Tibial artery (tissue), 4 donors: ENCODE results near the gene PRSS36.

Experiments used
- DNase-seq, 2 donors: peaks; one replicate each; pipeline ENCODE4 v3.0.0-alpha.2; 2019
- H3K27ac ChIP-seq, 2 donors: fragments of 200-600 bp; sonication (generic) in 1 of 2; 1 replicate in 1 of 2; 2 replicates in 1 of 2; pipeline ENCODE4 v1.5.1; 2018 to 2019; ENCODE audit warnings: mild to moderate bottlenecking in 1 of 2
- H3K27me3 ChIP-seq, 2 donors: fragments of 200-600 bp; sonication (generic) in 1 of 2; one replicate each; pipeline versions ENCODE4 v1.5.1 to v1.6.0; 2016 to 2019
- H3K36me3 ChIP-seq, 3 donors: fragments of 200-600 bp; sonication (generic) in 2 of 3; one replicate each; pipeline ENCODE4 v1.5.1; 2016 to 2019; ENCODE audit warnings: mild to moderate bottlenecking in 2 of 3
- H3K4me1 ChIP-seq, 4 donors: fragments of 200-600 bp; sonication (generic) in 2 of 4; 1 replicate in 3 of 4; 2 replicates in 1 of 4; pipeline ENCODE4 v1.5.1; 2016 to 2019
- H3K4me3 ChIP-seq, 2 donors: fragments of 200-600 bp; sonication (generic) in 1 of 2; 1 replicate in 1 of 2; 2 replicates in 1 of 2; pipeline ENCODE4 v1.5.1; 2018 to 2019; ENCODE audit warnings: mild to moderate bottlenecking in 2 of 2
- H3K9me3 ChIP-seq, 3 donors: fragments of 200-600 bp; sonication (generic) in 1 of 3; one replicate each; pipeline ENCODE4 v1.5.1; 2016 to 2019
- intact Hi-C: fragments of 100-400 bp; cut with DNase I; formaldehyde crosslinking; loops from one replicate; pipeline ENCODE4 v1.15.0; 2023; ENCODE audit warnings: low total_unique reads
- TF ChIP-seq, protein P1 (sequence below), 2 experiments: fragments of 200-600 bp in 1 of 2; fragments of 450-650 bp in 1 of 2; IDR thresholded peaks; one replicate each; pipeline ENCODE4 v1.5.1; 2017 to 2019; ENCODE audit warnings: antibody characterized with exemption in 2 of 2, mild to moderate bottlenecking in 1 of 2, moderate library complexity in 1 of 2

Gene PRSS36

DNA sequence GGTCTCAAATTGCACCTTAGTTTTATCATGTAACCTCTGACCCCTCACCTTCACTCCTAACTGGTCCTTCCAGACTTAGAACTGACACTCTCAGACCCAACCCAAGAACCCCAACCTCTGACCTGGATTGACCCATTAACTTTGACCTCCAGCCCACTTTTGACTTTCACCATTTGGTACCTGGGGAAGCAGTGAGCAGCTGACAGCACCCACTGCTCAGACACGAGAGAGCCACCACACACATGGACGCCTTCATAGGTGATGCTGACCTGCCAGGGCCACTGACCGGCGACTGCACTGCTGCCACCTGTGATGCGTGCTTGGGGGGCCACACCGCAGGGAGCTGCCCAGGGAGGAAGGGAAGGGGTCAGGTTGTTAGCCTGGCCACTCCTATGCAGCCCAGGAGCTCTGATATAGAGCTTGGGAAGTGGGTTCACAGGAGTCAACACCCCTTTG lies 16.8 kb downstream of the PRSS36 start:
- DNase-seq: no peak
- TF ChIP-seq, protein P1, sequence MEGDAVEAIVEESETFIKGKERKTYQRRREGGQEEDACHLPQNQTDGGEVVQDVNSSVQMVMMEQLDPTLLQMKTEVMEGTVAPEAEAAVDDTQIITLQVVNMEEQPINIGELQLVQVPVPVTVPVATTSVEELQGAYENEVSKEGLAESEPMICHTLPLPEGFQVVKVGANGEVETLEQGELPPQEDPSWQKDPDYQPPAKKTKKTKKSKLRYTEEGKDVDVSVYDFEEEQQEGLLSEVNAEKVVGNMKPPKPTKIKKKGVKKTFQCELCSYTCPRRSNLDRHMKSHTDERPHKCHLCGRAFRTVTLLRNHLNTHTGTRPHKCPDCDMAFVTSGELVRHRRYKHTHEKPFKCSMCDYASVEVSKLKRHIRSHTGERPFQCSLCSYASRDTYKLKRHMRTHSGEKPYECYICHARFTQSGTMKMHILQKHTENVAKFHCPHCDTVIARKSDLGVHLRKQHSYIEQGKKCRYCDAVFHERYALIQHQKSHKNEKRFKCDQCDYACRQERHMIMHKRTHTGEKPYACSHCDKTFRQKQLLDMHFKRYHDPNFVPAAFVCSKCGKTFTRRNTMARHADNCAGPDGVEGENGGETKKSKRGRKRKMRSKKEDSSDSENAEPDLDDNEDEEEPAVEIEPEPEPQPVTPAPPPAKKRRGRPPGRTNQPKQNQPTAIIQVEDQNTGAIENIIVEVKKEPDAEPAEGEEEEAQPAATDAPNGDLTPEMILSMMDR (IDR thresholded peaks at IDR 0.05): no peak
- intact Hi-C loops: no loop called here
- Histone ChIP-seq H3K9me3 (no peaks in the 10 kb centered on the region), H3K27me3 (peaks cover 0 to 14% of the 10 kb centered on the region in 2 donors), H3K4me3 (no peak overlapping the region), H3K36me3 (peaks cover 30 to 53% (median 31%) of the 10 kb centered on the region in 3 donors), H3K4me1 (peaks cover 0 to 34% (median 0%) of the 10 kb centered on the region in 4 donors), H3K27ac (no peak overlapping the region)

DNA sequence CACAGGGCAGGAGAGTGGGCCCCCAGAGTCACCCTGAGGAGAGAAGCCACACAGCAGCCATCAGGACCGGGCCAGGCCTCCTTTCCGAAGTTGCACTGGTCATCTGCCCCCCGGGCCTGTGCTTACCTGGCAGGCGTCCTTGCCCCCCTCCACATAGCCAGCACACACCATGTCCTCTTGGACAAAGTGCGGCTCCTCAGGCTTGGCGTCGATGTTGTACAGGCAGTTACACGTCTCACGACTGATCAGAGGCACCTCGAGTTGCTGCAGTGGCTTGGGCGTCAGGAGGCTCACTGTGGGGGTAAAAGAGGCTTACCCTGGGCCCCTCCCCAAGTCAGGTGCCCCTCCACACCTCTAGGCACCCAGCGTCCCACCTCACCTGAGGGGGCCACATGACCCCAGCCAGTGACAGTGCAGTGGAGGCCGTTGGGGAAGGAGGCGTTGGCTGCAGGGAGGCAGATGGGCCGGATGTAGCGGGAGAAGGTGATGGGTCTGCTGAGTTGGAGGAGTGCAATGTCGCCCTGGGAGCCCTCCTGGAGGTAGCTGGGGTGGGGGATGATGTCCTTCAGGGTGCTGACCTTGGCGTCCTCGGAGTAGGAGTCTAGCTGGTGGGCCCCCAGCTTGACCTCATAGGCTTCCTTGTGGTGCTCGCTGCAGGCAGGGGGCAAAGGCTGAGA lies 17.4 kb downstream of the PRSS36 start:
- H3K27me3 ChIP-seq: peaks cover 0 to 14% of the 10 kb centered on the region in 2 donors
- intact Hi-C loops: no loop called here
- H3K27ac ChIP-seq: no peak overlapping the region
- H3K9me3 ChIP-seq: no peaks in the 10 kb centered on the region
- H3K36me3 ChIP-seq: peaks cover 36 to 59% (median 38%) of the 10 kb centered on the region in 3 donors
- H3K4me3 ChIP-seq: no peak overlapping the region
- H3K4me1 ChIP-seq: peaks cover 0 to 38% (median 0%) of the 10 kb centered on the region in 4 donors
- TF ChIP-seq, protein P1 (IDR thresholded peaks at IDR 0.05): no peak
- DNase-seq: no peak

DNA sequence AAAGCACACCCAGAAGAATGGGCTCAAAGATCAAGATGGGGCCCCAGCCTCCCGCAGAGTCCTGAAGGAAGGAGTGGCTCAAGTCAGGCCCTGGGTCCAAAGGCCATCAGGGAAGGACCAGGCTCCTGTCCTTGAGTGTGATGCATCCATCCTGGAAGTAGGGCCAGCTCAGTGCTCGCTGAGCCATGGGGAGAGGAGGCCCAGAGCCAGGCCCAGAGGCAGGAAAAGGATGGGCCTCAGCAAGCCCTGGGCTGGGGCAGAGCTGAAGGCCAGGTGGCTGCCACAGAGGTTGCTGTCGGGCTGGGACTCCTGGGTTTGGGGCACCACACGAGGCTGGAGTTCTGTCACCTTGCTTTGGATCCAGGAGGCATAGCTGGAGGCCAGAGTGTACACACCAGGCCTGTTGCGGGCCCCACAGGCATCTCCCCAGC lies 18.0 kb downstream of the PRSS36 start:
- Histone ChIP-seq H3K4me3 (no peak overlapping the region), H3K9me3 (no peaks in the 10 kb centered on the region), H3K36me3 (peaks cover 42 to 65% (median 44%) of the 10 kb centered on the region in 3 donors), H3K27me3 (peaks cover 0 to 14% of the 10 kb centered on the region in 2 donors), H3K4me1 (peaks cover 0 to 38% (median 0%) of the 10 kb centered on the region in 4 donors), H3K27ac (no peak overlapping the region)
- TF ChIP-seq, protein P1 (IDR thresholded peaks at IDR 0.05): no peak
- intact Hi-C loops: no loop called here
- DNase-seq: no peak

DNA sequence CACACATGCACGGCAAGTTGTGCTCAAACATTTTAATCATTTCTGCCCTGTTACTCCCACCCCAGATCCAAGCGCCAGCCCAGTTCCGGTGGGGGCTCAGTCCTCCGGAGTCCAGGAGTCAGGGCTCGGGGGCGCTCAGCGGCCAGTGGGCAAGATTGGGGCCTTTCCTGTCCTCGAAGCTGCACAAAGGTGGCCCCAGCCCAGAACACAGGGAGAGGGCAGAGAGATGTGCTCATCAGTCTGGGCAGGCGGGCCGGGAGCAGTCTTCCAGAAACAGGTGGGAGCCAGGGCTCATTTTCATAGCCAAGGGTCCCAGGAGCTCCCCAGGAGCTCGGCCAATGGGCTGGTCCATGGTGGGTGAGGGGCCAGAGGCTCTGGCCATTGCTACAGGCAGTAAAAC lies 18.4 kb downstream of the PRSS36 start:
- TF ChIP-seq, protein P1 (IDR thresholded peaks at IDR 0.05): no peak
- peaks cover 0 to 14% of the 10 kb centered on the region in 2 donors for H3K27me3 ChIP-seq
- DNase-seq: no peak
- H3K9me3 ChIP-seq: no peaks in the 10 kb centered on the region
- intact Hi-C loops: no loop called here
- H3K4me3 ChIP-seq: no peak overlapping the region
- H3K27ac ChIP-seq: no peak overlapping the region
- H3K4me1 ChIP-seq: peaks cover 0 to 38% (median 0%) of the 10 kb centered on the region in 4 donors
- H3K36me3 ChIP-seq: peaks cover 46 to 69% (median 47%) of the 10 kb centered on the region in 3 donors

DNA sequence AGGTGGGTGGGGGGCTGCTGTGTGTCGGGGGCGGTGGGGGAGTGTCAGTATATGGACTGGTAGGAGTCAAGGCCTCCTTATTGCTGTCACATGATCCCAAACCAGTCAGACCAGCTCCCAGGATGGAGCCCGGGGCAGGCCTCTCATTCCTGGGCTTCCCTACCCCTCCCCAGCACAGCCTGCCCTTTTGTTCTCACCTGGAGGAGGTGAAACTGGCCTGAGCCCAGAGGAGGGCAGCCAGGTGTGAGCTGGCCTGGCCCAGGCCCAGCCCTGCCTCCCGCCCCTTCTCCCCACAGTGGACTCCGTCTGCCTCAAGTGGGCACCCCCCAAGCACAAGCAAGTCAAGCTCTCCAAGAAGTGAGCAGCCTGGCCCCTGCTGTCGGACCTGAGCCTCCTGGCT lies 19.0 kb downstream of the PRSS36 start:
- TF ChIP-seq, protein P1 (IDR thresholded peaks at IDR 0.05): no peak
- peaks cover 0 to 36% (median 0%) of the 10 kb centered on the region in 4 donors for H3K4me1 ChIP-seq
- peaks cover 0 to 14% of the 10 kb centered on the region in 2 donors for H3K27me3 ChIP-seq
- DNase-seq: no peak
- no peak overlapping the region for H3K27ac ChIP-seq
- peaks cover 46 to 75% (median 47%) of the 10 kb centered on the region in 3 donors for H3K36me3 ChIP-seq
- intact Hi-C loops: no loop called here
- no peaks in the 10 kb centered on the region for H3K9me3 ChIP-seq
- H3K4me3 ChIP-seq: no peak overlapping the region
